Measurements from ENCODE around the gene ASPDH. TPM values are rescaled to one million over a fixed set of nuclear protein-coding genes. Genes with fewer than 3 reads are reported as not detected.

ASPDH gene
- total RNA-seq, 2 experiments from 2014 or later, result not detected

GRCh38 chr19:50508843-50509190 is 4.9 kb downstream of the ASPDH start:
- H3K36me3 ChIP-seq (ENCODE audit: insufficient read depth, low read length), result peaks cover 5% of the 10 kb centered on the region
- no peak overlapping the region for H3K27ac ChIP-seq (ENCODE audit: low read depth in 1 of 2, low read length in 2 of 2)
- no peak for ATAC-seq (ENCODE audit: poor library complexity)
- H3K36me3 Mint-ChIP-seq (ENCODE audit: low read depth), result peaks cover 5% of the 10 kb centered on the region
- H3K9me3 ChIP-seq (ENCODE audit: control insufficient read depth in 1 of 2, insufficient read depth in 1 of 2, low read length in 2 of 2), result peaks cover 0 to 8% of the 10 kb centered on the region in 2 experiments
- peaks cover 0 to 3% of the 10 kb centered on the region in 2 experiments for H3K27me3 ChIP-seq (ENCODE audit: control insufficient read depth in 1 of 2, insufficient read depth in 2 of 2, low read length in 2 of 2)
- ChIA-PET POLR2A (no interaction called here), CTCF (no interaction called here)
- H3K9me3 Mint-ChIP-seq, result no peaks in the 10 kb centered on the region
- no peak overlapping the region for H3K4me3 ChIP-seq (ENCODE audit: low read length)
- DNase-seq, result no peak
- H3K4me1 Mint-ChIP-seq (ENCODE audit: low read depth), result peaks cover 15% of the 10 kb centered on the region
- intact Hi-C loops (cut with DNase I, micrococcal nuclease), result no loop called here
- H3K27me3 Mint-ChIP-seq, result peaks cover 5% of the 10 kb centered on the region
- H3K27ac Mint-ChIP-seq, result peak overlapping the region; percentile 51
- no peak for TF ChIP-seq CTCF (IDR thresholded peaks at IDR 0.05)
- H3K4me1 ChIP-seq (ENCODE audit: insufficient read depth, low read length), result peaks cover 23% of the 10 kb centered on the region
- H3K4me3 Mint-ChIP-seq, result peak overlapping the region; percentile 54

GRCh38 chr19:50507376-50507775 is 6.3 kb downstream of the ASPDH start:
- peaks cover 0 to 5% of the 10 kb centered on the region in 2 experiments for H3K9me3 ChIP-seq (ENCODE audit: control insufficient read depth in 1 of 2, insufficient read depth in 1 of 2, low read length in 2 of 2)
- ChIA-PET POLR2A (no interaction called here), CTCF (no interaction called here)
- H3K4me3 Mint-ChIP-seq, result no peak overlapping the region
- H3K4me1 ChIP-seq (ENCODE audit: insufficient read depth, low read length), result peaks cover 23% of the 10 kb centered on the region
- H3K36me3 Mint-ChIP-seq (ENCODE audit: low read depth), result peaks cover 5% of the 10 kb centered on the region
- DNase-seq (no peak), ATAC-seq (ENCODE audit: poor library complexity) (no peak)
- H3K36me3 ChIP-seq (ENCODE audit: insufficient read depth, low read length), result peaks cover 5% of the 10 kb centered on the region
- no peak overlapping the region for H3K27ac Mint-ChIP-seq
- TF ChIP-seq CTCF (IDR thresholded peaks at IDR 0.05), result no peak
- intact Hi-C loops (cut with DNase I, micrococcal nuclease), result no loop called here
- peaks cover 5% of the 10 kb centered on the region for H3K27me3 Mint-ChIP-seq
- H3K9me3 Mint-ChIP-seq, result no peaks in the 10 kb centered on the region
- no peak overlapping the region for H3K4me3 ChIP-seq (ENCODE audit: low read length)
- H3K27me3 ChIP-seq (ENCODE audit: control insufficient read depth in 1 of 2, insufficient read depth in 2 of 2, low read length in 2 of 2), result no peaks in the 10 kb centered on the region
- peaks cover 15% of the 10 kb centered on the region for H3K4me1 Mint-ChIP-seq (ENCODE audit: low read depth)
- H3K27ac ChIP-seq (ENCODE audit: low read depth in 1 of 2, low read length in 2 of 2), result no peak overlapping the region

GRCh38 chr19:50506700-50507099 is 7.0 kb downstream of the ASPDH start:
- Mint-ChIP-seq H3K4me3 (no peak overlapping the region), H3K4me1 (ENCODE audit: low read depth) (peaks cover 12% of the 10 kb centered on the region), H3K27ac (no peak overlapping the region), H3K9me3 (no peaks in the 10 kb centered on the region), H3K27me3 (peaks cover 5% of the 10 kb centered on the region), H3K36me3 (ENCODE audit: low read depth) (peaks cover 9% of the 10 kb centered on the region)
- intact Hi-C loops (cut with DNase I, micrococcal nuclease), result no loop called here
- ChIA-PET CTCF (no interaction called here), POLR2A (no interaction called here)
- no peak overlapping the region for H3K27ac ChIP-seq (ENCODE audit: low read depth in 1 of 2, low read length in 2 of 2)
- no peak for DNase-seq
- no peak overlapping the region for H3K4me3 ChIP-seq (ENCODE audit: low read length)
- H3K9me3 ChIP-seq (ENCODE audit: control insufficient read depth in 1 of 2, insufficient read depth in 1 of 2, low read length in 2 of 2), result no peaks in the 10 kb centered on the region
- no peak for TF ChIP-seq CTCF (IDR thresholded peaks at IDR 0.05)
- H3K4me1 ChIP-seq (ENCODE audit: insufficient read depth, low read length), result peaks cover 16% of the 10 kb centered on the region
- peaks cover 5% of the 10 kb centered on the region for H3K36me3 ChIP-seq (ENCODE audit: insufficient read depth, low read length)
- no peak for ATAC-seq (ENCODE audit: poor library complexity)
- no peaks in the 10 kb centered on the region for H3K27me3 ChIP-seq (ENCODE audit: control insufficient read depth in 1 of 2, insufficient read depth in 2 of 2, low read length in 2 of 2)
